Esophagus squamous epithelium (tissue), 4 donors: ENCODE results near the gene SCN2A.

Source experiments
- POLR2A ChIP-seq, 4 donors: fragments of 450-650 bp; IDR thresholded peaks; one replicate each; pipeline ENCODE4 v1.6.1; 2017; ENCODE audit warnings: antibody characterized with exemption in 4 of 4, mild to moderate bottlenecking in 4 of 4, moderate library complexity in 3 of 4
- TF ChIP-seq, protein P1 (sequence below), 6 experiments: fragments of 450-650 bp in 4 of 6; fragments of 200-600 bp in 2 of 6; sonication (generic) in 2 of 6; IDR thresholded peaks; one replicate each; pipeline ENCODE4 v1.5.1; 2016 to 2019; ENCODE audit warnings: antibody characterized with exemption in 6 of 6, mild to moderate bottlenecking in 4 of 6, moderate library complexity in 4 of 6

DNA sequence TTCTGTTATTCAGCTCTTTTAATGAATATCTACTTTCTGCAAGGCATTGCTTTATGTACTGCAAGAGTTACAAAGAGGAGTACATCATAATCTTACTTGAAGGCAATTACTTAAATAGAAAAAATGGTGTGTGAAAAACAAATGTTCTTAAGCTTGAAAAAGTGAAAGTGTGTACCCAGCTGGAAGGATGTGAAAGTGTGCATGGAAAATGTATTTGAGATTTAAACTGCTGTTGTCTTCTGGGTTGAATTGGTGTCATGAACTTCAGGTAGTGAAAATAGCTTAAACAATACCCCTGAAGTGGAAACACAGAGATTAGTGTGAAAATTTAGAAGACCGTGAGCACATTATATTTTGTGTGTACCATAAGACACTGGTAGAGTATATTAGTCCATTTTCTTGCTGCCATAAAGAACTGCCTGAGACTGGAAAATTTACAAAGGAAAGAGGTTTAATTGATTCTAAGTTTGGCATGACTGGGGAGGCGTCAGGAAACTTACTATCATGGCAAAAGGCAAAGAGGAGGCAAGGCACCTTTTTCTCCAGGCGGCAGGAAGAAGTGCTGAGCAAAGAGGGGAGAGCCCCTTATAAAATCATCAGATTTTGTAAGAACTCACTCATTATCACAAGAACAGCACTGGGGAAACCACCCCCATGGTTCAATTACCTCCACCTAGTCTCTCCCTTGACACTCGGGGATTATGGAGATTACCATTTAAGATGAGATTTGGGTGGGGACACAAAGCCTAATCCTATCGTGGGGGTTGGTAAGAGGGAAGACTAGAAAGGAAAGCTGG is 38.8 kb downstream of the SCN2A start:
- no peak for TF ChIP-seq POLR2A (IDR thresholded peaks at IDR 0.05)
- TF ChIP-seq, protein P1, sequence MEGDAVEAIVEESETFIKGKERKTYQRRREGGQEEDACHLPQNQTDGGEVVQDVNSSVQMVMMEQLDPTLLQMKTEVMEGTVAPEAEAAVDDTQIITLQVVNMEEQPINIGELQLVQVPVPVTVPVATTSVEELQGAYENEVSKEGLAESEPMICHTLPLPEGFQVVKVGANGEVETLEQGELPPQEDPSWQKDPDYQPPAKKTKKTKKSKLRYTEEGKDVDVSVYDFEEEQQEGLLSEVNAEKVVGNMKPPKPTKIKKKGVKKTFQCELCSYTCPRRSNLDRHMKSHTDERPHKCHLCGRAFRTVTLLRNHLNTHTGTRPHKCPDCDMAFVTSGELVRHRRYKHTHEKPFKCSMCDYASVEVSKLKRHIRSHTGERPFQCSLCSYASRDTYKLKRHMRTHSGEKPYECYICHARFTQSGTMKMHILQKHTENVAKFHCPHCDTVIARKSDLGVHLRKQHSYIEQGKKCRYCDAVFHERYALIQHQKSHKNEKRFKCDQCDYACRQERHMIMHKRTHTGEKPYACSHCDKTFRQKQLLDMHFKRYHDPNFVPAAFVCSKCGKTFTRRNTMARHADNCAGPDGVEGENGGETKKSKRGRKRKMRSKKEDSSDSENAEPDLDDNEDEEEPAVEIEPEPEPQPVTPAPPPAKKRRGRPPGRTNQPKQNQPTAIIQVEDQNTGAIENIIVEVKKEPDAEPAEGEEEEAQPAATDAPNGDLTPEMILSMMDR (IDR thresholded peaks at IDR 0.05) = no peak
